ENCODE data around the gene SLC16A10.
"Not testable (repeated sequence)": the region's sequence is repeated elsewhere in the genome, so short reads cannot be mapped to it uniquely, and the experiment has no call there.

Gene SLC16A10

GRCh38 chr6:111134236-111134869, 47.0 kb downstream of the SLC16A10 start:
- not testable (repeated sequence) for DNase-seq

- not testable (repeated sequence) for DNase-seq
These were observed 50.3 kb downstream of the SLC16A10 start for GRCh38 chr6:111137489-111138093.

GRCh38 chr6:111147440-111147839, 60.1 kb downstream of the SLC16A10 start:
- DNase-seq: no peak

GRCh38 chr6:111148110-111148509, 60.8 kb downstream of the SLC16A10 start:
- no peak for DNase-seq

GRCh38 chr6:111150577-111150976, 63.3 kb downstream of the SLC16A10 start:
- no peak for DNase-seq

DNA sequence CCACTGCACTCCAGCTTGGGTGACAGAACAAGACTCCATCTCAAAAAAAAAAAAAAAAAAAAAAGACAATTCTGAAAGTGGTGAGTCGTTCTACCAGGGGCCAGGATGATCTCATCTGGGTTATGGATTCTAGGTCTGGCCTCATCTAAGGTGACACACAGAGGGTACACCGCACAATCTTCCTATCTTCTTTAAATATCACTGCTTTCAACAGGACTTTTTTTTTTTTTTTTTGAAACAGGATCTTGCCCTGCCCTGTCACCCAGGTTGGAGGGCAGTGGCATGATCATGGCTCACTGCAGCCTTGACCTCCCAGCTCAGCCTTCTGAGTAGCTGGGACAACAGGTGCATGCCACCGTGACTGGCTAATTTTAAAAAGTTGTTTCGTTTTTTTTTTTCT, 67.7 kb downstream of the SLC16A10 start:
- no peak for DNase-seq

GRCh38 chr6:111157412-111157811, 70.1 kb downstream of the SLC16A10 start:
- DNase-seq: no peak

- no peak for DNase-seq
These were observed 72.3 kb downstream of the SLC16A10 start for GRCh38 chr6:111159633-111160032.

GRCh38 chr6:111161650-111162049, 74.3 kb downstream of the SLC16A10 start:
- DNase-seq: no peak

GRCh38 chr6:111162504-111162903, 75.2 kb downstream of the SLC16A10 start:
- no peak for DNase-seq

GRCh38 chr6:111171577-111172400, 84.5 kb downstream of the SLC16A10 start:
- no peak for DNase-seq

- no peak for DNase-seq
These were observed 85.3 kb downstream of the SLC16A10 start for GRCh38 chr6:111172563-111172962.

GRCh38 chr6:111173341-111173740, 86.0 kb downstream of the SLC16A10 start:
- DNase-seq: no peak

GRCh38 chr6:111173946-111174345, 86.6 kb downstream of the SLC16A10 start:
- no peak for DNase-seq

DNA sequence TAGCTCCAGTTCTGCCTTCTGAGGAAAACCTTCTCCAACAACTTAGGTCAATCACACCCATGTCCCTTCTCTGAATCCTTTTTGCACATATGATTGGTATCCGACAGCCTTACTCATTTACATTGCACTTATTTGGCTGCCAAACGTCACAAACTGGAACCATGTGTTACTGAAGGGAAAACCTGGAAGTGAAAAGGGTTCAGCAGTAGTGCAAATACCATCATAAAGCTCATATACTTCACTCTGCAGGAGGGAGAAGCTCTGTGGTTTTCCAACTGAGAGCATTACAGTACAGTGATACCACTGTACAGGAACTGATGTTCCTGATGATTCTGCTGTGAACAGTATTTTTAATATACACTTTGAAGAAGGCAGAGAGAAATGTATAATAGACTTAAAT, 87.8 kb downstream of the SLC16A10 start:
- no peak for DNase-seq

DNA sequence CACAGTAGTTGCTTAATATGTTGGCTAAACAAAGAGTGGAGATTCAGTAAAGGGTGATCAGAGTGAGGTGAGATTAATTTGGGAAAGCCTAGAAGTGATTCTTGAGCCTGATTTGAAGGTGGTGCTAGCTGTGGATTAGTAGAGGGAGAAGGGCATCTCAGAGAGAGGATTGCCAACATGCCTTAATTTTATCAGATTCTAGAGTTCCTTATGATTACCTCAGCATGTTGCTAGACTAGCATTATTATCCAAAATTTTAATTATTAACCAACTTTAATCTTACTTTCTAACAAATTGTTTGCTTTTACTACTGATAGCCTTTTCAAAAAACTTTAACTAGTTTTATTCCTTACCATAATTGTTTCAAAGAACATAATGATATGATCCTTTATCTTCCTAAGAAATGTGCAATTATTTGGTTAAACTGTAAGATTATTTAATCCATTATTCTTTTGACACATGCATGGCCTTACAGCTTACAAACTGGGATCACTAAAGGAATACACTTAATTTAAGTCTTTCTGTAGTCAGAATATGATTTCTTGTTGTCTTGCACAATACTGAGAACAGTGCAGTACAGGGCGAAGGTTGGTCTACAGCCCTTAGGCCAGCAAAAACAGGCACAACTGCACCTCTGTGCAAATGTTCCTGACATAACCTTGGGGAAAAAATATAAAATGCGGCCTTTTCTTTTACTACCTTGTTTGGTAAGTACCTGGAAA, 88.9 kb downstream of the SLC16A10 start:
- DNase-seq: no peak

- DNase-seq: no peak
These were observed 89.4 kb downstream of the SLC16A10 start for GRCh38 chr6:111176760-111177099.

GRCh38 chr6:111177131-111177530, 89.8 kb downstream of the SLC16A10 start:
- no peak for DNase-seq

DNA sequence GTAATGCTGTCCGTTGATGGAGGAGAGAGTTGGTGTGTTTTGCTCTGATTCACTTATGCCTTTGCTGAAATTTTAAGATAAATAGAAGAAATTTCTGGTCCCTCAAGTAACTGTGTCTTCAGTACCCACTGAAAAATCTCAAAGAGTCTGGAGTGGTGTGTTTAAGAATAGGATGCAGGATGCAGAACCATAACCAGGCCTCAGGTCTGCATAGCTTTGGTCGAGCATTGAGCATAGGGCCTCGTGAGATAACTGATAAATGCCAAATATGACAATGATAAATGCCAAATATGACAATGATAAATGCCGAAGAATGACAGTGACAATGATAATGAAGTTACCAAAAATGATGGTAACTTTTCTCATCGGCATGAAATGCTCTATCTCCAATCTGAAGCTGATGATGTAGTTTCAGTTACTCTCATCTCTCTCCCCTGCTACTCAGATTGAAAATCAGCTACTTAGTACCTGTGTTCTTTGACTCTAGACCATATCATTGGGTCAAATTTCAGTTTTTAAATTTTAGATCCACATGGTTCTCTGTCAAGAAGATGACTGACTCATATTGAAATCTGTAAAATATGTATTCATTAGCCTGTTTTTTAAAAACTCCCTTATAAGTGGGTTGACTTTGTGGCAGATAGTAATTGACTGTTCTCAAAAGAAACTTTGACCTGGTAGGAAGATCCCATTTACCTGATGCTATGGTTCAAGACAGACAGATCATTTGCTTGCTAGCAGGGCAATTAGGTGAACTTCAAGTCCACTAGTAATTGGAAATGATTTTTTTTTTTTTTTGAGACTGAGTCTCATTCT, 96.6 kb downstream of the SLC16A10 start:
- DNase-seq: no peak

DNA sequence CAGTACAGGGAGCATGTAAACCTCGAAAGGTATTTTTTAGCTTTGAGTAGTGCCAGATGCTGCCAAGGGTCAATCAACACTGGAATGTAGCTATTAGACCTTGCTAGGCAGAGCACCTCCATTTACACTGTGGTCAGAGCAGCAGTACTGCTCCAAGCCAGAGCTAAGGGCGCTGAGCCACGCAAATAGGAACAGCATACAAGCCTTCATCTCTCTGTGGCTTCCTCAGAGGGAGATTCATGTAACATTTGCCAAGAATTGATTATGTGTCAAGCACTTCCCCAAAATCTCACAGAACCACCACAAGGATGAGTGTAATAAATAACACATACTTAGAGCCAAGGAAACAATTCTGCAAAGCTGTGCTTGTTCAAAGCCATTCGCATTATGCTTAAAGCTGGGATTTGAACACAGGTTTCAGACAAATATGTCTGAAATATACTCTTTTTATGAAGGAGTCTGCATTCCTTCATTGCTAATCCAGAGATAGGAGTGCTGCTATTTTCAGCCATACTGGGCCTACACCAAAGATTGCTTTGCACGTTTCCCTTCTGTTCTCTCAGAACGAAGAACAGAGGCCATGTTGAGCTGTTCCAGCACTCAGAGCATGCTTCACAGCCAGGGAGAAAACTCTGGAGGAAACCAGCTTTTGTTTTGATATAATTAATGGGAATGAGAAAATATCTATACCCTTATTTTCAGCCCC, 97.7 kb downstream of the SLC16A10 start:
- DNase-seq: no peak

GRCh38 chr6:111185954-111186353, 98.7 kb downstream of the SLC16A10 start:
- DNase-seq: no peak

GRCh38 chr6:111187874-111188273, 100.6 kb downstream of the SLC16A10 start:
- no peak for DNase-seq
